Astrocyte (in vitro differentiated cells and primary cell): ENCODE data around the gene ARRB1. TPM values are rescaled to one million over a fixed set of nuclear protein-coding genes. Genes with fewer than 3 reads are reported as not detected.

Source experiments
- DNase-seq: peaks from one replicate; pipeline ENCODE4 v3.0.0-alpha.2; 2010; ENCODE audit warnings: low read depth
- FAIRE-seq: peaks from 2 replicates; lab custom pipeline; 2011; peaks lifted over from hg19 to GRCh38; lab: Jason Lieb, UNC
- H2AFZ ChIP-seq: 2 replicates; pipeline ENCODE4 v1.6.0; 2012; ENCODE audit warnings: low read depth, low read length, inconsistent platforms
- H3K27ac ChIP-seq: 2 replicates; pipeline ENCODE4 v1.5.1; 2011; ENCODE audit warnings: low read depth, low read length, inconsistent platforms
- H3K27me3 ChIP-seq: 2 replicates; pipeline ENCODE4 v1.6.0; 2011; ENCODE audit warnings: low read length, inconsistent platforms; ENCODE audit not compliant: insufficient read depth
- H3K36me3 ChIP-seq: 2 replicates; pipeline ENCODE4 v1.5.1; 2011; ENCODE audit warnings: low read length, inconsistent platforms; ENCODE audit not compliant: insufficient read depth
- H3K4me1 ChIP-seq: 2 replicates; pipeline ENCODE4 v1.5.1; 2011; ENCODE audit warnings: low read length, inconsistent platforms; ENCODE audit not compliant: insufficient read depth
- H3K4me2 ChIP-seq: 2 replicates; pipeline ENCODE4 v1.6.0; 2012; ENCODE audit warnings: low read length, inconsistent platforms
- H3K4me3 ChIP-seq: 2 replicates; pipeline ENCODE4 v1.5.1; 2011; ENCODE audit warnings: low read depth, mild to moderate bottlenecking, low read length, inconsistent platforms; ENCODE audit not compliant: insufficient read depth
- H3K79me2 ChIP-seq: 2 replicates; pipeline ENCODE4 v1.6.0; 2012; ENCODE audit warnings: mild to moderate bottlenecking, low read length, inconsistent platforms; ENCODE audit not compliant: insufficient read depth
- H3K9ac ChIP-seq: 2 replicates; pipeline ENCODE4 v1.6.0; 2012; ENCODE audit warnings: mild to moderate bottlenecking, low read length, inconsistent platforms
- H3K9me3 ChIP-seq: 2 replicates; pipeline ENCODE4 v1.5.1; 2012; ENCODE audit warnings: low read depth, mild to moderate bottlenecking, low read length, inconsistent platforms; ENCODE audit not compliant: insufficient read depth
- H4K20me1 ChIP-seq: 2 replicates; pipeline ENCODE4 v1.6.0; 2012; ENCODE audit warnings: low read length, inconsistent platforms; ENCODE audit not compliant: insufficient read depth
- H3K27ac Mint-ChIP-seq: one replicate; pipeline ENCODE4 v1.8.0; 2021; ENCODE audit warnings: mild to moderate bottlenecking, mixed read lengths; ENCODE audit not compliant: unreplicated experiment
- H3K27me3 Mint-ChIP-seq: one replicate; pipeline ENCODE4 v1.8.0; 2021; ENCODE audit warnings: low read depth, mixed read lengths; ENCODE audit not compliant: unreplicated experiment
- H3K36me3 Mint-ChIP-seq: one replicate; pipeline ENCODE4 v1.8.0; 2021; ENCODE audit warnings: low read depth, mixed read lengths; ENCODE audit not compliant: unreplicated experiment
- H3K4me1 Mint-ChIP-seq: one replicate; pipeline ENCODE4 v1.8.0; 2021; ENCODE audit warnings: low read depth, mixed read lengths; ENCODE audit not compliant: unreplicated experiment
- H3K4me3 Mint-ChIP-seq: one replicate; pipeline ENCODE4 v1.8.0; 2021; ENCODE audit warnings: mild to moderate bottlenecking, moderate library complexity, mixed read lengths; ENCODE audit not compliant: unreplicated experiment
- H3K9me3 Mint-ChIP-seq: one replicate; pipeline ENCODE4 v1.8.0; 2021; ENCODE audit warnings: mild to moderate bottlenecking, mixed read lengths; ENCODE audit not compliant: unreplicated experiment
- EZH2 ChIP-seq: IDR thresholded peaks from 2 replicates; pipeline ENCODE4 v1.6.1; 2012; ENCODE audit warnings: mild to moderate bottlenecking, low read length, inconsistent platforms; ENCODE audit not compliant: insufficient read depth
- total RNA-seq: library from RNA; stranded (reverse); gene quantifications from 2 replicates; pipeline ENCODE4 v1.2.1, GENCODE V29; 2021
- TF ChIP-seq, protein P1 (sequence below): IDR thresholded peaks from 2 replicates; pipeline ENCODE4 v1.5.1; 2011; ENCODE audit warnings: low read depth, mild to moderate bottlenecking, inconsistent platforms, low read length, moderate library complexity; ENCODE audit not compliant: insufficient read depth

The ARRB1 gene
- total RNA-seq, 1 donor from 2014 or later: 28.5 TPM

DNA sequence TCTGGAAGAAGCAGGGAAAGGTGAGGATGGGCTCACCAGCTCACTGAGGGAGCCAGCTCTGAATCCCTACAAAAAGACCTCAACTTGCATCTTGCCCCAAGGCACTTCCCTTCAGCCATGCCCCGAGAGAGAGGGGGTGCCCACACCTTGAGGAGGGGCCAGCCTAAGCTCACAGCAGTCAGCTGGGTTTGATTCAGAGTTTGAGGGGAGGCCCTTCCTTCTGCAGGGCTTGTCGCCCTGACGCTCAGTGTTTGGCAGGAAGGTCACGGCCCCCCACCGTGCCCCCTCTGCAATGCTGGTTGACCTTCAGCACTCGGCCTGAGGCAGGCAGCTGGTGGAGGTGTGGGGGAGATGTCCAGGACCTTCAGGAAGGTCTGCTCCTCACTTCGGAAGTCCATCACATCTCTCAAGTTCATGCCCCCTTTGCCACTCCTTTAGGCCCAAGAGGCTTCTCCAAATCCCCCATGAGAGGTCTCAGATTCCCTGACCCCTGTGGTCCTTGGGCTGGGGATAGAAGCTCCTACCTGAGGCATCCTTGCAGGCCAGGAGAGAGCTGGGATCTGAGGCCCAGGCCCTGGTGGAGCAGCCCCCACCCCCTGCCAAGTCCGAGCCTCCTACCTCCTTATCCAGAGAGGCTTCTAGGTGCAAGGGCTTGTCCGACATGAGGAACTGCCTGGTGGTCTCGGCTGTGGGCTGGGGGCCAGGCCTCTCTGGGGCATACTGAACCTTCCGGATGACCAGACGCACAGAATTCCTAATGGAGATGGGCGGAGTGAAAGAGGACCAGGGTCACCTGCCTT is 73.3 kb downstream of the ARRB1 start:
- Histone ChIP-seq H3K4me3 (no peak overlapping the region), H3K27ac (no peak overlapping the region), H3K9me3 (no peaks in the 10 kb centered on the region), H3K36me3 (no peaks in the 10 kb centered on the region), H3K79me2 (no peaks in the 10 kb centered on the region), H3K4me1 (no peaks in the 10 kb centered on the region), H3K27me3 (no peaks in the 10 kb centered on the region), H3K4me2 (no peak overlapping the region), H2AFZ (no peak overlapping the region), H4K20me1 (no peaks in the 10 kb centered on the region), H3K9ac (no peak overlapping the region)
- no peak overlapping the region for H3K4me3 Mint-ChIP-seq
- TF ChIP-seq, protein P1, sequence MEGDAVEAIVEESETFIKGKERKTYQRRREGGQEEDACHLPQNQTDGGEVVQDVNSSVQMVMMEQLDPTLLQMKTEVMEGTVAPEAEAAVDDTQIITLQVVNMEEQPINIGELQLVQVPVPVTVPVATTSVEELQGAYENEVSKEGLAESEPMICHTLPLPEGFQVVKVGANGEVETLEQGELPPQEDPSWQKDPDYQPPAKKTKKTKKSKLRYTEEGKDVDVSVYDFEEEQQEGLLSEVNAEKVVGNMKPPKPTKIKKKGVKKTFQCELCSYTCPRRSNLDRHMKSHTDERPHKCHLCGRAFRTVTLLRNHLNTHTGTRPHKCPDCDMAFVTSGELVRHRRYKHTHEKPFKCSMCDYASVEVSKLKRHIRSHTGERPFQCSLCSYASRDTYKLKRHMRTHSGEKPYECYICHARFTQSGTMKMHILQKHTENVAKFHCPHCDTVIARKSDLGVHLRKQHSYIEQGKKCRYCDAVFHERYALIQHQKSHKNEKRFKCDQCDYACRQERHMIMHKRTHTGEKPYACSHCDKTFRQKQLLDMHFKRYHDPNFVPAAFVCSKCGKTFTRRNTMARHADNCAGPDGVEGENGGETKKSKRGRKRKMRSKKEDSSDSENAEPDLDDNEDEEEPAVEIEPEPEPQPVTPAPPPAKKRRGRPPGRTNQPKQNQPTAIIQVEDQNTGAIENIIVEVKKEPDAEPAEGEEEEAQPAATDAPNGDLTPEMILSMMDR: no peak
- no peak for TF ChIP-seq EZH2
- no peak overlapping the region for H3K27ac Mint-ChIP-seq
- H3K27me3 Mint-ChIP-seq: no peaks in the 10 kb centered on the region
- no peaks in the 10 kb centered on the region for H3K9me3 Mint-ChIP-seq
- FAIRE-seq: no peak
- peaks cover 7% of the 10 kb centered on the region for H3K4me1 Mint-ChIP-seq
- peaks cover 34% of the 10 kb centered on the region for H3K36me3 Mint-ChIP-seq
- DNase-seq: no peak

DNA sequence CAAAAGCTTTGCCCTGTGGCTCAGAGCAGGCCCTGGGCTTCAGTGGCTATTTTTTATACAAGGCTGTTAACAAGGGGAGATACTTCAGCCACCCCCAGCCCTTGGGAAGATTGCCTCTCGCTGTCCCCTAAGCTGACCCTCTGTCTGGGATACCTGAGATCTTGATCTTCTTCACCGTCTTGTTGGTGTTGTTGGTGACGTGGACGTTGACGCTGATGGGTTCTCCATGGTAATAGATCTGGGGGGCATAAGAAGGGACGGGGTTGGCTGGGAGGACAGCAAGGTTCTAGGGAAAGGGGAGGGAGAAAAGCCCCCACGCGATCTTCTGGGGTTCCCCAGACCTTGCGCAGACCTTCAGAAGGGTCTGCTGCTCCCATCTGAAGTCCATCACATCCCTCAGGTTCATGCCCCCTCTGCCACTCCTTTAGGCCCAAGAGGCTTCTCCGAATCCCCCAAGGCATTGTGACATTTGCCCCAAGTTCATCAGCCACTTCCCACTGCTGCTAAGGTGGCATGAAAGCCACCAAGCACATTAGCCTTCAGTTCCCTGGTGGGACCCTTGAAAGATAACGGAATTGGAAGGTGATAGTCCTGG is 74.2 kb downstream of the ARRB1 start:
- no peaks in the 10 kb centered on the region for H3K9me3 Mint-ChIP-seq
- no peaks in the 10 kb centered on the region for H3K27me3 Mint-ChIP-seq
- Histone ChIP-seq H3K27me3 (no peaks in the 10 kb centered on the region), H2AFZ (no peak overlapping the region), H3K9ac (no peak overlapping the region), H4K20me1 (no peaks in the 10 kb centered on the region), H3K79me2 (no peaks in the 10 kb centered on the region), H3K4me3 (no peak overlapping the region), H3K36me3 (no peaks in the 10 kb centered on the region), H3K9me3 (no peaks in the 10 kb centered on the region), H3K4me2 (no peak overlapping the region), H3K27ac (no peak overlapping the region), H3K4me1 (no peaks in the 10 kb centered on the region)
- peaks cover 31% of the 10 kb centered on the region for H3K36me3 Mint-ChIP-seq
- H3K27ac Mint-ChIP-seq: no peak overlapping the region
- no peak for TF ChIP-seq EZH2
- TF ChIP-seq, protein P1: no peak
- no peak overlapping the region for H3K4me3 Mint-ChIP-seq
- H3K4me1 Mint-ChIP-seq: peaks cover 7% of the 10 kb centered on the region
- no peak for DNase-seq
- FAIRE-seq: no peak

DNA sequence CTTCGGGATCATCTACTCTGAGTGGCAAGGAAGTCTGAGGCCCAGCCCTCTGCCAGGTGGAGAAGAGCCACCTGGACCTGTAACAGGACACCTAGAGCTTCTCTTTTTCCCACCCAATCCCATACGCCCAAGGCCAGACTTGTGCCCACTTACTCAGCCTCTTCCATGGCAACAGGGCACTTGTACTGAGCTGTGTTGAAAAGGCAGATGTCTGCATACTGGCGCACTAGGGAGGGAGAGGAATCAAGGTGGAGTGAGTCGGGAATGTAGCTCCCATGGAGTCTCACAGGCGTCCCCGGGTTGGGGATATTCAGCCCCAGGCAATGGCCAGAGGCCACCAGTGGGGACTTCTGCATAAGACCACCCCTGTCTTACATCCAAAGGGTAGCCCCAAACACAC is 74.8 kb downstream of the ARRB1 start:
- peaks cover 25% of the 10 kb centered on the region for H3K36me3 Mint-ChIP-seq
- Histone ChIP-seq H3K79me2 (no peaks in the 10 kb centered on the region), H3K36me3 (no peaks in the 10 kb centered on the region), H4K20me1 (no peaks in the 10 kb centered on the region), H3K9ac (no peak overlapping the region), H2AFZ (no peak overlapping the region), H3K9me3 (no peaks in the 10 kb centered on the region), H3K27me3 (no peaks in the 10 kb centered on the region), H3K4me2 (no peak overlapping the region), H3K27ac (no peak overlapping the region), H3K4me1 (no peaks in the 10 kb centered on the region), H3K4me3 (no peak overlapping the region)
- TF ChIP-seq EZH2: no peak
- TF ChIP-seq, protein P1: no peak
- H3K9me3 Mint-ChIP-seq: no peaks in the 10 kb centered on the region
- H3K27ac Mint-ChIP-seq: no peak overlapping the region
- no peak overlapping the region for H3K4me3 Mint-ChIP-seq
- H3K4me1 Mint-ChIP-seq: peaks cover 7% of the 10 kb centered on the region
- FAIRE-seq (no peak), DNase-seq (no peak)
- H3K27me3 Mint-ChIP-seq: no peaks in the 10 kb centered on the region
